ENCODE measurements around the gene UNC13C.

DNA sequence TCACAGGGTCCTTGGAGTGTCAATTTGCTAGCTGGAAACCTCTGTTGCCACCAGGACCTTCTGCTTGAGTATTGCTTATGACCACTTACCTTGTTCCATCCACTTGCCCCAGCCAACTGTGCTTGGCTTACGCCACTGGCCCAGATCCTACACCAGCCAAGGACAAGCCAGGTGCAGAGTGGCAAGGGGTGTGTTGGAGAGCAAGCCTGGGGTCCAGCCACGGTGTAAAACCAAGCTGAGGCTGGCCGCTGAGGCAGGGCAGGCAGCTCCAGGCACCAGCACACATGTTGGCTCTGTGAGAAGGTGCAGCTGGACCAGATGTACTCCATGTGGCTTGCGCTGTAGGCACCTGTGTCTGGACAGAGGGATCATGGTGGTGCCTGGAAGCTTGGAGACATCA, 248.2 kb downstream of the UNC13C start:
- TF ChIP-seq, protein P1, sequence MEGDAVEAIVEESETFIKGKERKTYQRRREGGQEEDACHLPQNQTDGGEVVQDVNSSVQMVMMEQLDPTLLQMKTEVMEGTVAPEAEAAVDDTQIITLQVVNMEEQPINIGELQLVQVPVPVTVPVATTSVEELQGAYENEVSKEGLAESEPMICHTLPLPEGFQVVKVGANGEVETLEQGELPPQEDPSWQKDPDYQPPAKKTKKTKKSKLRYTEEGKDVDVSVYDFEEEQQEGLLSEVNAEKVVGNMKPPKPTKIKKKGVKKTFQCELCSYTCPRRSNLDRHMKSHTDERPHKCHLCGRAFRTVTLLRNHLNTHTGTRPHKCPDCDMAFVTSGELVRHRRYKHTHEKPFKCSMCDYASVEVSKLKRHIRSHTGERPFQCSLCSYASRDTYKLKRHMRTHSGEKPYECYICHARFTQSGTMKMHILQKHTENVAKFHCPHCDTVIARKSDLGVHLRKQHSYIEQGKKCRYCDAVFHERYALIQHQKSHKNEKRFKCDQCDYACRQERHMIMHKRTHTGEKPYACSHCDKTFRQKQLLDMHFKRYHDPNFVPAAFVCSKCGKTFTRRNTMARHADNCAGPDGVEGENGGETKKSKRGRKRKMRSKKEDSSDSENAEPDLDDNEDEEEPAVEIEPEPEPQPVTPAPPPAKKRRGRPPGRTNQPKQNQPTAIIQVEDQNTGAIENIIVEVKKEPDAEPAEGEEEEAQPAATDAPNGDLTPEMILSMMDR (IDR thresholded peaks at IDR 0.05; ENCODE audit: insufficient read depth, low read depth, low read length): no peak
- TF ChIP-seq EZH2 (IDR thresholded peaks at IDR 0.05; ENCODE audit: insufficient read depth, low read length): no peak

Data from astrocyte (in vitro differentiated cells and primary cell).